CD14-positive monocyte (primary cell): ENCODE data around the gene NDUFA12. TPM values are rescaled to one million over a fixed set of nuclear protein-coding genes. Genes with fewer than 3 reads are reported as not detected.

Experiments
- DNase-seq, 3 donors: peaks; one replicate each; pipeline ENCODE4 v3.0.0-alpha.2; 2011 to 2022
- H2AFZ ChIP-seq: 2 replicates; pipeline ENCODE4 v1.6.0; 2012; ENCODE audit warnings: mild to moderate bottlenecking, low read depth, low read length, inconsistent platforms; ENCODE audit not compliant: insufficient read depth, poor library complexity, severe bottlenecking
- H3K27ac ChIP-seq, 2 donors: 1 replicate in 1 of 2; 2 replicates in 1 of 2; pipeline ENCODE4 v1.5.1; 2012 to 2013; ENCODE audit warnings: low read length in 2 of 2, control low read depth in 1 of 2, inconsistent platforms in 1 of 2, low read depth in 1 of 2, mild to moderate bottlenecking in 1 of 2
- H3K27me3 ChIP-seq, 2 donors: one replicate each; pipeline versions ENCODE4 v1.6.0 to v1.6.1; 2011 to 2013; ENCODE audit warnings: low read length in 2 of 2; ENCODE audit not compliant: control insufficient read depth in 2 of 2, insufficient read depth in 2 of 2
- H3K36me3 ChIP-seq, 2 donors: replicated peaks in 1 of 2; 1 replicate in 1 of 2; 2 replicates in 1 of 2; pipeline versions ENCODE4 v1.5.1 to v1.6.1; 2012 to 2013; ENCODE audit warnings: low read length in 2 of 2, control low read depth in 1 of 2, inconsistent platforms in 1 of 2, mild to moderate bottlenecking in 1 of 2; ENCODE audit not compliant: insufficient read depth in 2 of 2, control insufficient read depth in 1 of 2
- H3K4me1 ChIP-seq, 2 donors: 1 replicate in 1 of 2; 2 replicates in 1 of 2; pipeline versions ENCODE4 v1.5.1 to v1.6.1; 2012 to 2013; ENCODE audit warnings: low read length in 2 of 2, control low read depth in 1 of 2, inconsistent platforms in 1 of 2, mild to moderate bottlenecking in 1 of 2, moderate library complexity in 1 of 2; ENCODE audit not compliant: insufficient read depth in 2 of 2, control insufficient read depth in 1 of 2
- H3K4me2 ChIP-seq: replicated peaks from 2 replicates; pipeline ENCODE3; 2012; ENCODE audit warnings: low read length, moderate library complexity, mild to moderate bottlenecking; ENCODE audit not compliant: poor library complexity, severe bottlenecking; ENCODE audit errors: extremely low read depth
- H3K4me3 ChIP-seq, 3 experiments: fragments of 200-600 bp in 1 of 3; sonication (generic) in 1 of 3; replicated peaks in 1 of 3; 1 replicate in 2 of 3; 2 replicates in 1 of 3; pipeline ENCODE4 v1.5.1; 2011 to 2013; ENCODE audit warnings: low read length in 3 of 3, mild to moderate bottlenecking in 3 of 3, control low read depth in 2 of 3, low read depth in 2 of 3, inconsistent platforms in 1 of 3, moderate library complexity in 1 of 3
- H3K79me2 ChIP-seq: 2 replicates; pipeline ENCODE4 v1.6.0; 2012; ENCODE audit warnings: mild to moderate bottlenecking, control low read depth, inconsistent platforms, low read length, moderate library complexity; ENCODE audit not compliant: insufficient read depth
- H3K9ac ChIP-seq: 2 replicates; pipeline ENCODE4 v1.6.0; 2017; ENCODE audit warnings: low read length, mild to moderate bottlenecking; ENCODE audit not compliant: insufficient read depth, poor library complexity, severe bottlenecking
- H3K9me3 ChIP-seq, 2 donors: replicated peaks in 1 of 2; 1 replicate in 1 of 2; 2 replicates in 1 of 2; pipeline versions ENCODE4 v1.5.1 to v1.6.1; 2012 to 2013; ENCODE audit warnings: low read length in 2 of 2, control low read depth in 1 of 2; ENCODE audit not compliant: control insufficient read depth in 1 of 2, insufficient read depth in 1 of 2
- H4K20me1 ChIP-seq: 2 replicates; pipeline ENCODE4 v1.6.0; 2012; ENCODE audit warnings: mild to moderate bottlenecking, low read length, control low read depth, moderate library complexity; ENCODE audit not compliant: insufficient read depth
- H3K27ac Mint-ChIP-seq, 7 donors: one replicate each; pipeline ENCODE4 v1.8.0; 2020; ENCODE audit warnings: mild to moderate bottlenecking in 7 of 7, mixed read lengths in 7 of 7, moderate library complexity in 6 of 7, inconsistent platforms in 2 of 7
- H3K27me3 Mint-ChIP-seq, 3 donors: one replicate each; pipeline ENCODE4 v1.8.0; 2021 to 2022; ENCODE audit warnings: low read depth in 3 of 3, mild to moderate bottlenecking in 3 of 3, mixed read lengths in 3 of 3, moderate library complexity in 3 of 3, inconsistent platforms in 1 of 3
- H3K36me3 Mint-ChIP-seq, 2 donors: one replicate each; pipeline ENCODE4 v1.8.0; 2020; ENCODE audit warnings: mixed read lengths in 2 of 2, inconsistent platforms in 1 of 2, mild to moderate bottlenecking in 1 of 2
- H3K4me1 Mint-ChIP-seq: one replicate; pipeline ENCODE4 v1.8.0; 2020; ENCODE audit warnings: mild to moderate bottlenecking, mixed read lengths
- H3K4me3 Mint-ChIP-seq, 2 donors: one replicate each; pipeline ENCODE4 v1.8.0; 2020; ENCODE audit warnings: mild to moderate bottlenecking in 2 of 2, mixed read lengths in 2 of 2, moderate library complexity in 1 of 2
- H3K9me3 Mint-ChIP-seq, 7 donors: one replicate each; pipeline ENCODE4 v1.8.0; 2020 to 2022; ENCODE audit warnings: mixed read lengths in 7 of 7, mild to moderate bottlenecking in 6 of 7, moderate library complexity in 6 of 7, inconsistent platforms in 2 of 7
- CTCF ChIP-seq: fragments of 200-600 bp; IDR thresholded peaks from one replicate; pipeline ENCODE4 v1.8.0; 2022; ENCODE audit warnings: antibody characterized with exemption, mild to moderate bottlenecking
- WGBS: methylation state at CpG from one replicate; pipeline ENCODE4 v1.1.5; 2013; ENCODE audit warnings: missing lambda C conversion rate; ENCODE audit not compliant: insufficient coverage; 5-methylcytosine and 5-hydroxymethylcytosine counted together
- intact Hi-C, 2 donors: fragments of 100-400 bp; cut with micrococcal nuclease; formaldehyde crosslinking; loops; one replicate each; pipeline versions ENCODE4 v1.15.0 to v1.15.1; 2023
- polyA plus RNA-seq, 3 donors: library from polyadenylated mRNA; depleted of rRNA in 1 of 3; unstranded in 2 of 3; stranded (reverse) in 1 of 3; fragments of 300-500 nt in 2 of 3; fragments of >200 nt in 1 of 3; fragmentation: Illumina TruSeq in 2 of 3; gene quantifications; 1 replicate in 2 of 3; 2 replicates in 1 of 3; pipeline ENCODE4 v1.2.3, GENCODE V29; 2012 to 2021

NDUFA12 gene
- polyA plus RNA-seq, 3 donors, result 105 to 302 (median 286) TPM

GRCh38 chr12:94930216-94930654, 73.3 kb downstream of the NDUFA12 start:
- H3K9me3 Mint-ChIP-seq, result peaks cover 0 to 2% (median 0%) of the 10 kb centered on the region in 7 donors
- Histone ChIP-seq H3K4me2 (no peak overlapping the region), H4K20me1 (no peaks in the 10 kb centered on the region), H3K4me3 (no peak overlapping the region), H3K4me1 (no peaks in the 10 kb centered on the region), H3K27ac (no peak overlapping the region), H3K36me3 (no peaks in the 10 kb centered on the region), H3K9ac (no peak overlapping the region), H3K79me2 (no peaks in the 10 kb centered on the region), H3K27me3 (no peaks in the 10 kb centered on the region), H2AFZ (no peak overlapping the region), H3K9me3 (no peaks in the 10 kb centered on the region)
- DNase-seq, result no peak
- peaks cover 0 to 3% (median 0%) of the 10 kb centered on the region in 3 donors for H3K27me3 Mint-ChIP-seq
- WGBS, result 92% methylated on average over 6 of the region's 6 CpGs
- H3K36me3 Mint-ChIP-seq, result no peaks in the 10 kb centered on the region
- no peak overlapping the region for H3K27ac Mint-ChIP-seq
- no peaks in the 10 kb centered on the region for H3K4me1 Mint-ChIP-seq
- no peak for TF ChIP-seq CTCF
- intact Hi-C loops, result no loop called here
- no peak overlapping the region for H3K4me3 Mint-ChIP-seq

- Histone ChIP-seq H4K20me1 (no peaks in the 10 kb centered on the region), H3K4me3 (no peak overlapping the region), H3K79me2 (no peaks in the 10 kb centered on the region), H3K36me3 (no peaks in the 10 kb centered on the region), H2AFZ (no peak overlapping the region), H3K9me3 (no peaks in the 10 kb centered on the region), H3K27ac (no peak overlapping the region), H3K9ac (no peak overlapping the region), H3K4me2 (no peak overlapping the region), H3K27me3 (no peaks in the 10 kb centered on the region), H3K4me1 (no peaks in the 10 kb centered on the region)
- Mint-ChIP-seq H3K4me1 (no peaks in the 10 kb centered on the region), H3K9me3 (peaks cover 0 to 2% (median 0%) of the 10 kb centered on the region in 7 donors), H3K27ac (no peak overlapping the region), H3K36me3 (no peaks in the 10 kb centered on the region), H3K27me3 (peaks cover 0 to 3% (median 0%) of the 10 kb centered on the region in 3 donors), H3K4me3 (no peak overlapping the region)
- no peak for TF ChIP-seq CTCF
- no peak for DNase-seq
- intact Hi-C loops, result no loop called here
- no CpG with 5 or more reads among the region's 1 CpG for WGBS
Observed at GRCh38 chr12:94929780-94930179, 73.7 kb downstream of the NDUFA12 start.
